HG02798 (cell line): ENCODE measurements around the gene WDR89.
"Not testable (repeated sequence)": the region's sequence is repeated elsewhere in the genome, so short reads cannot be mapped to it uniquely, and the experiment has no call there.

Experiments
- ATAC-seq: cut with Tn5 transposase; IDR thresholded peaks from one replicate; pipeline ENCODE4 v1.9.1; 2021; ENCODE audit warnings: mild to moderate bottlenecking; ENCODE audit not compliant: unreplicated experiment, poor library complexity

Gene WDR89

GRCh38 chr14:63641473-63642228 is at the start of gene WDR89:
TSS of gene WDR89 (minus strand) at chr14:63641871. CDS start at chr14:63599942, 41,929 bp downstream.
- ATAC-seq = peak; percentile 90

GRCh38 chr14:63689132-63689531 is 47.5 kb upstream of the WDR89 start:
- ATAC-seq = no peak

GRCh38 chr14:63686926-63687325 is 45.3 kb upstream of the WDR89 start:
- ATAC-seq = no peak

DNA sequence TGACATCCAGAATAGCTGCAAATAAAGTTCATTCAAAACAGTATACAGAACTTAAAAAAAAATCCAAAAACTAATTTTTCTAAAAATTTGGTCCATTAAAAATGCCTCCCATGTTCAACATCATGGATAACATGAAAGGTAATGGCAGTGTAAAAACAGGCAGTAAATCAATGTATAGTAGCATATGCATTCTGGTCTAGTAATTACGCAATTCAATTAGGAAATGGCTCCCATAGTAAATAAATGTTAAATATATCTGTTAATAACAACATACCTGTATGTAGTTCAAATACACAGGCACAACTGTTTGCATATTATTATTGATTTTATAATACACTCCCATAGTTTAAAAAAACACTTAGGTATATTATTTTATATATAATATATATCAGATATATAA is 43.7 kb upstream of the WDR89 start:
- no peak for ATAC-seq

DNA sequence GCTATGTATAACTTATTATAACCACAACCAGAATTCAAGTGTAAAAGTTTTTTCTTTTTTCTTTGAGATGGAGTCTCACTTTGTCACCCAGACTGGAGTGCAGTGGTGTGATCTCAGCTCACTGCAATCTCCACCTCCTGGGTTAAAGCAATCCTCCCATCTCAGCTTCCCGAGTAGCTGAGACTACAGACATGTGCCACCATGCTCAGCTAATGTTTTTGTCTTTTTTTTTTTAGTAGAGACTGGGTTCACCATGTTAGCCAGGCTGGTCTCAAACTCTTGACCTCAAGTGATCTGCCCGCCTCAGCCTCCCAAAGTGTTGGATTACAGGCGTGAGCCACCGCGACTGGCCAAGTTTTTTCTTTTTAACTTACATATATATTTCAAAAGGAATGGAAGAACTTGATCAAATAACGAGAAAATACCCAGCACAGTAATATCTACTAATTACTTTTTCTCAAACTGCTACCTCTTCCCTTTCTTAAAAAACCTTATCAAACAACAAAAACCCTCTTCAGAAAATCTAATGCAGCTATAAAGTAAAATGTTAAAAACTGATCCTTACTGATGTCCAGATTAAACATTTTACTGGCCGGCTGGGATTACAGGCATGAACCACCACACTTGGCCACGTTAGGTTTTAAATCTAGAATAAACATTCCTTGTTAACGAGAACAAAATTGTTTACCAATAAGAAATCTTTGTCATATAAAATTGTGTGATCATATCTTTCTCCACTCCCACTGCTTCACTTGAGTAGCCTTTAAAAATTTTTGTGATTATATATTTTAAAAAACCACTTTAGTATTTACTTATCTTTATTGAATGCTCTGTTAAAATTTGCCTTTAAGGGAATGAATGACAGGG is 41.3 kb upstream of the WDR89 start:
- ATAC-seq = no peak

GRCh38 chr14:63678536-63678935 is 36.9 kb upstream of the WDR89 start:
- no peak for ATAC-seq

DNA sequence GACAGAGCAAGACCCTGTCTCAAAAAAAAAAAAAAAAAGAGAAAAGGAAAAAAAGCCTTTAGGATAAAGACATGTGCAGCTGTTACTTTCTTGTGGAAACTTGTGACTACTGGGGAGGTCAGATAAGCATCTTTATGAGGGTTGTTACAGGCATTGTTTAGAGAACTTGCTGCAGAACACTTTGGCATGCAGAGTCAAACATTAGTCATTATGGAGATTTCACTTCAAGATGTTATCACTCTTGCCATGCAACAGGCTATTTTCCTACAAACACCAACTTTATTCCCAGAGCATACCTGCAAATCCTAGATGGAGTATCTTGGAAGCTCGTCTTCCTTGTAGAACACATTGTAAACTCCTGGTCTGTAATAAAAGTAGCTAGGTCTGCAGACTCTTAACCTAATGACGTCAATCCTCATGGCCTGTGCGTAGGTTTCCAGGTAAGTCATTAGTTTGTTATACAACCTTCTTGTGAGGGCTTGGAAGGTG is 36.3 kb upstream of the WDR89 start:
- ATAC-seq = no peak

- no peak for ATAC-seq
Measured at GRCh38 chr14:63676615-63677014, 34.9 kb upstream of the WDR89 start.

GRCh38 chr14:63673886-63674497 is 32.3 kb upstream of the WDR89 start:
- ATAC-seq = no peak

GRCh38 chr14:63673255-63673654 is 31.6 kb upstream of the WDR89 start:
- ATAC-seq = no peak

DNA sequence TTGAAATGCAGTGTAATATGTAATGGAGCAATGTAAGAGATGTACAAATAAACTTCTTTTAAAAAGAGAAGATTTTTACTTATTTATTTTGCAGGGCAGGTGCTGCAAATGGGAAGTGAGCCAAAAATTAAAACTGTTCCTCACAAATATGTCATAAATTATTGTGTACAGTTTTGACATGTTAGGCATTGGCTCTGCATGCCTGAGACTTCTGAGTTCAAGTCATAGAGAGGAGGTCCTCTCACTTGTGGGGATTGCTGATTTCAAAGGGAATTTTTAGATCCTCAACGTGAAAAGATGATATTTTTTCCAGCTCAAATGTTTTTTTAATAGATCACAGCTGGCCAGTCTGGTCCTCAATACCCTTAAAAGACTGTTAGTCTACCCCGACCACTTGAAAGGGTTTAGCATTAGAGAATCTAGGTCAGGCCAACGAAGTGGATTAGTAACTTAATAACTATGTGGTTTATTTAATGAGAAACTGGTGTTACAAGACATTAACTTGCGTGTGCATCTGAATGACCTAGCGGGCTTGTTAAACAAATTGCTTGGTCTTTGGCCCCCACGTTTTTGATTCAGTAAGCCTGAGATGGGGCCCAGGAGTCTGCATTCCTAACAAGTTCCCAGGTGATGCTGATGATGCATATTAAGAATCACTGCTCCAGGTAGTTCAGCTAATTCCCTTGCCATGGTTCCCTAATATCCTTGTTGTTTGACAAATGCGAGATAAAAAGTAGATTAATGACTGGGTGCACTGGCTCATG is 30.9 kb upstream of the WDR89 start:
- peak; percentile 73 for ATAC-seq

GRCh38 chr14:63671987-63672386 is 30.3 kb upstream of the WDR89 start:
- peak; percentile 24 for ATAC-seq

- no peak for ATAC-seq
Measured at GRCh38 chr14:63670692-63671091, 29.0 kb upstream of the WDR89 start.

DNA sequence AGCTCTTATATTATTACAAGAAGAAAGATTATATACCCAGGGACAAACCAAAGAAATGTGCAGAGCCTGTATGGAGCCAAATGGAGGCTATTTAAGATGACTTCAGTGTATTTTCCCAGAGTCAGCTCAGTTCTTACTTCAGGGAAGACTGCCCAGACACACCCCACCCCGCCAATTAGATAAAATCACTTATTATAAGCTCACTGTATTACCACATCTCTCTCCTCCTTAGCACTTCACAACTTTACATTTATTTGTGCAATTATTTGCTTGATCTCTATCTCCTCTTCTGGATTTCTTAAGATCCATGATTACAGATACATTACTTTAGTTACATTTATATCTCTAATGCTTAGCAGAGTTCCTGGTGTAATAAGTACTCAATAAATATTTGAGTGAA is 24.7 kb upstream of the WDR89 start:
- ATAC-seq = no peak

DNA sequence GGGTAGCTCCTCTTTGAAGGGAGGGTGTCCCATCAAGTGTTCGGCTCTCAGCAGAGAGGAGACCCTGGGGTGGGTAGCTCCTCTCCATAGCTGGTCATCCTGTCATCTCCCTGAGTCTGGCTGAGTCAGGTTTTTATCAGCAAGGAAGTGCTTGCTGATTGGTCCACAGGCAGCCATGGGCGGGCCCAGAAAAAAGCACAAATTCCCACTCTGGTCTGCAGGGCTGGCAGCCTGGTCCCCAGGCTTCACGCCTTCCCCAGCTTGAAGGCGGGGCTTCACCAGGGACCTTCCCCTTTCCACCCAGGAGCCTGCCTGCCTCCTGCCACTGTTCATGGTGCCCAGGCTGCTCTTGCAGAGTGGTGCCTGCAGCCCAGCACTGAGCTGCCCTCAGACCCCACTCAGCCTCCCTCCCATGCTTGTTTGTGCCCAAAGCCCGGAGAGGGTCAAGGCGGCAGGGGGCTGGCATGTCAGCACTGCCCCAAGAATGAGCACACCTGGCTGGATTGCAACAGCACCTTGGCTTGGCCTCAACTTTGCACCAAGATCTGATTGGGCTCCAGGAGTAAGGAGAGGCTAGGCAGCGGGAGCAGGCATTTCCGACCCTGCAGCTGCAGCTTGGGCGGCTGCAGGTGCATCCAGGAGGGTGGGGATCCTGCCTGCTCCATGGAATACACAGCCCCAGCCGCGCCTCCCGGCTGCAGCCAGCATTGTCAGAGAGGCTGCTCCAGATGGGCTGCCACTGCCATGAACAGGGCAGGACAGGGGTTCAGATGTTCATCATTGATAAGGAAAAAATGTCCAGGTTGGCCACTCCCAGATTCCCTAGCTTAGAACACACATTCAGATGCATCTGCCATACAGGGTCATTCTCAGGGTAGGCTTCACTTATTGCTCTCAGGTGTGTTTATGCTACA is 22.0 kb upstream of the WDR89 start:
- peak; percentile 78 for ATAC-seq

DNA sequence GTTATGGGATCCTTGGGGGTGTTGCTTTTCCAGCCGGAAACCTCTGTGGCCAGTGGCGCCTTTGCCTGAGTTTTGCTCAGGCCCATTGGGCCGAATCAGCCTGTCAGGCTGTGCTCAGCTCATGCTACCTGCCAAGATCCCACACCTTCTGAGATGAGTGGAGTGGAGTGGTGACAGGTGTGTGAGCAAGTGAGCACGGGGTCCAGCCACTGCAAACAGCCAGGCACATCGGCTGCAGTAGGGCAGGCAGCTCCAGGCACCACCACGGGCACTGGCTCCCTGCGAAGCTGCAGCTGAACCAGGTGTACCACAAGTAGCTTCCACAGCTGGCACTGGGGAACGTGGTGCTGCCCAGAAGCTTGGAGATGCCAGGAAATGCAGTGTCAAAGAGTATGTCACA is 21.1 kb upstream of the WDR89 start:
- ATAC-seq = peak; percentile 2

GRCh38 chr14:63661881-63662280 is 20.2 kb upstream of the WDR89 start:
- ATAC-seq = not testable (repeated sequence)

DNA sequence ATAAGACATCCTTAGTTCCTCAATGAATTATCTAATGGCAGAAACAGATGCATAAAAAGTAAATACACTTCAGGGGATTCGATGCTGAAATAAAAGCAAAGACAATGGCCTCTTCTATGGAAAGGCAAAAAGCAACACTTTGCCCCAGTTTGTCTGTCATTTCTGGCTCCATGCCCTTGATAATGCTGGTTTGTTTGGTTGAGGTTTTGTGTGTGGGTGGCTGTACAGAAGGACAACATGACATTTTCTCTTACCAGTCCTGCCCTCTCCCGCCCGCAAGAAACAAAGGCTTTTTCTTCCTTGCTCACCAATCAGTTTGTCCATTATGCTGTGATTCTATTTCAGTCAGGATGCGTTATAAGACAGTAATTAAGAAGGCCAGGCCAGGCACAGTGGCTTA is 18.1 kb upstream of the WDR89 start:
- no peak for ATAC-seq

DNA sequence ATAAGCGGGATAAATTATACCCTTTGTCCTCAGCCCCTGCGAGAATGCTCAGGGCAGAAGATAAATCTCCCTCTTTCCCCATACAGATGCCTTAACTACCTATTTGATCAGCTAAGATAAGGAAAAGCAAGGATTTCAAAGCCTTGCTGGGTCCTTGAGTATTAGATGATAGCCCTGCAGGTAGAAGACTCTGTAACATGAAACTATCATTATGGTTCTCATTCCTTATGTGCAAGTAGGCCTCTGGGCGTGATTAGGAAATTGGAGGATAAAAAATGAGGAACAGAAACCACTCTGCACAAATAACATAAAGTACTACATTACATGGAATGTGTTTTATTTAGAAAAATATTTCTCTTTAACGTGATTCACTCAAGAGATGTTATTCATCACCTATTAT is 14.5 kb upstream of the WDR89 start:
- ATAC-seq = no peak
